Thyroid gland (tissue), 4 donors: ENCODE results near the gene GRIK4.

ENCODE experiments used
- POLR2A ChIP-seq, 2 donors: fragments of 450-650 bp; IDR thresholded peaks; one replicate each; pipeline ENCODE4 v1.6.1; 2017; ENCODE audit warnings: antibody characterized with exemption in 2 of 2, mild to moderate bottlenecking in 2 of 2, moderate library complexity in 1 of 2
- TF ChIP-seq, protein P1 (sequence below), 6 experiments: fragments of 200-600 bp in 3 of 6; fragments of 450-650 bp in 3 of 6; sonication (generic) in 3 of 6; IDR thresholded peaks; one replicate each; pipeline ENCODE4 v1.5.1; 2016 to 2019; ENCODE audit warnings: antibody characterized with exemption in 6 of 6, mild to moderate bottlenecking in 2 of 6, inconsistent platforms in 1 of 6, moderate library complexity in 1 of 6

DNA sequence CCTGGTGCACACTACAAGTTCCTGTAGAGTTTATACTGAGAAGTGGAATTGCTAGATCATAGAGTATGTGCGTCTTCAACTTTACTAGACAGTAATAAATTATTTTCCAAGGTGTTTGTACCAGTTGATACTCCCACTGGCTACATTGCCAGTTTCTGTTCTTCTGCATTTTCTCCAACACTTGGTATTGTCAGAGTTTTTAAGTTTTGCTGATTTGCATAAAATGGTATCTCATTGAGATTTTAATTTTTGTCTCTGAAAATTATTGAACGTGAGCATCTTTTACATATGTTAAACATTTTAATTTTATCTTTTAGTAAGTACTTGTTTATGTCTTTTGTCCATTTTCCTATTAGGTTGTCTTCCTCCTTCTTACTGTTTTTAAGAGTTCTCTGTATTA lies 519.6 kb downstream of the GRIK4 start:
- TF ChIP-seq, protein P1, sequence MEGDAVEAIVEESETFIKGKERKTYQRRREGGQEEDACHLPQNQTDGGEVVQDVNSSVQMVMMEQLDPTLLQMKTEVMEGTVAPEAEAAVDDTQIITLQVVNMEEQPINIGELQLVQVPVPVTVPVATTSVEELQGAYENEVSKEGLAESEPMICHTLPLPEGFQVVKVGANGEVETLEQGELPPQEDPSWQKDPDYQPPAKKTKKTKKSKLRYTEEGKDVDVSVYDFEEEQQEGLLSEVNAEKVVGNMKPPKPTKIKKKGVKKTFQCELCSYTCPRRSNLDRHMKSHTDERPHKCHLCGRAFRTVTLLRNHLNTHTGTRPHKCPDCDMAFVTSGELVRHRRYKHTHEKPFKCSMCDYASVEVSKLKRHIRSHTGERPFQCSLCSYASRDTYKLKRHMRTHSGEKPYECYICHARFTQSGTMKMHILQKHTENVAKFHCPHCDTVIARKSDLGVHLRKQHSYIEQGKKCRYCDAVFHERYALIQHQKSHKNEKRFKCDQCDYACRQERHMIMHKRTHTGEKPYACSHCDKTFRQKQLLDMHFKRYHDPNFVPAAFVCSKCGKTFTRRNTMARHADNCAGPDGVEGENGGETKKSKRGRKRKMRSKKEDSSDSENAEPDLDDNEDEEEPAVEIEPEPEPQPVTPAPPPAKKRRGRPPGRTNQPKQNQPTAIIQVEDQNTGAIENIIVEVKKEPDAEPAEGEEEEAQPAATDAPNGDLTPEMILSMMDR (IDR thresholded peaks at IDR 0.05): no peak
- TF ChIP-seq POLR2A (IDR thresholded peaks at IDR 0.05): no peak
